HG03432 (cell line): ENCODE data around the gene UPK3BL2.
"Not testable (repeated sequence)": the region's sequence is repeated elsewhere in the genome, so short reads cannot be mapped to it uniquely, and the experiment has no call there.

Source experiments
- ATAC-seq: cut with Tn5 transposase; IDR thresholded peaks from one replicate; pipeline ENCODE4 v1.9.1; 2021; ENCODE audit warnings: mild to moderate bottlenecking, moderate library complexity; ENCODE audit not compliant: unreplicated experiment

The UPK3BL2 gene

DNA sequence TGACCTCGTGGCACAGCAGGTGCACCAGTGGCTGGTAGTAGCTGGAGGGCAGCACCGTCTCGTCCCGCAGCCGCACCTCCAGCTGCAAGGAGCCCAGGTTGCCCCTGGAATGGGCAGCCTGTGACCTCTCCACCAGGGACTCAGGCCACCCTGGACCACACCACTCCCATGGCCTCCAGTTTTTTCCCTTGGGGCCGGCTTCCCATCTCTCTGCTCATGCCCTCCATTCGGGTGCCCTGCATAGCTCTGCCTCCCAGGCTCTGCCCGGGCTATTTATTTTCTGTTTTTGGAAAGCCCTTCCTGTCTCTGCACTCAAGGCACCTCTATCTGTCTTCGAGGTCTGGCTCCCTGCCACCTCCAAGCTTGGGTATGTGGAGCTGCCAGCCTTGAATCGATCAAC is 46.6 kb downstream of the UPK3BL2 start:
- ATAC-seq, result not testable (repeated sequence)

DNA sequence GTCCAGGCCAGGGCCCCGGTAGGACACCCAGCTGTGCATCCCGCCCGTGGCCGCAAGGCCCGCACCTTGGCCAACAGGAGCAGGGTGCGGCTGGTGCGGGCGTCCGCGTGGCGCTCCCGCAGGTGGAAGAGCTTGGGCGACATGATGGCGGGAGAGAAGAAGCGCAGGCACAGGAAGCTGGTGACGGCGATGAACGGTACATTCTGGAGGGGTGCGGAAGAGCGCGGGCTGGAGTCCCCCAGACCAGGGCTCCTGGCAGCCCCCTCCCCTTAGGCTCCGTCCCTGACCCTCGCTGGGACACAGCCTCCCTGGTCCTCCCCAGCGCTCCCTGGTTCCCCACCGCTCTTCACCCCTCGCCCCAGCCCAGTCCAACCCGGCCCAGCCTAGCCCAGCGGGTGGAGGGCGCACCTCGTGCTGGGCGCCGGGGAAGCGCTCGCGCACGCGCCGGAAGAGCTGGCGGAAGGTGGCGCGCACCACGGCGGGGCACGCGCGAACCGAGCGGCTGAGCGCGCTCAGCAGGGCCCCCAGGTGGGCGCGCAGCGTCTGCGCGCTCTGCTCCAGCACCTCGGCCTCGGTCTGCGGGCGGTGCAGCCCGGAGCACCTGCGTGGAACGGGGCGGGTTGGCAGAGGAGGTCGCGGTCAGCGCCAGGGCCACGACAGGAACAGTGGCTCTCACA is 48.9 kb downstream of the UPK3BL2 start:
- peak; percentile 72 for ATAC-seq

DNA sequence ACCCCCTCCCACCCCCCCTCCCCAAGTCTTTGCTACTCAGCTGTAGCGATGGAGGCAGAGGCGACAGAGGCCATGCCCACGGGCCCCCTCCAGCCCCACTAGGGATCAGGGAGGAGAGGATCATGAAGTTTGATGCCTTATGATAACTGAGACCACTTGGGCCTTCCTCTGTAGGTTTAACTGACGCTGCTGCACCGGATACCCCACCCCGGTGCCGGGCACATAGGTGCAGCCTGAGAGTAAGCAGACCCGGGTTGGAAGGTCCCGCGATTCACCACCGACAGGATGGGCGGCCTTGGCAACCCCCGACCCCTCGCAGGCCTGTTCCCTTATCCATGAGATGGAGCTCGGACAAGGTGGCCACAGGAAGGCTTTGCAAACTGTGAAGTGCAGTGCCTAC is 49.5 kb downstream of the UPK3BL2 start:
- ATAC-seq, result peak; percentile 3

DNA sequence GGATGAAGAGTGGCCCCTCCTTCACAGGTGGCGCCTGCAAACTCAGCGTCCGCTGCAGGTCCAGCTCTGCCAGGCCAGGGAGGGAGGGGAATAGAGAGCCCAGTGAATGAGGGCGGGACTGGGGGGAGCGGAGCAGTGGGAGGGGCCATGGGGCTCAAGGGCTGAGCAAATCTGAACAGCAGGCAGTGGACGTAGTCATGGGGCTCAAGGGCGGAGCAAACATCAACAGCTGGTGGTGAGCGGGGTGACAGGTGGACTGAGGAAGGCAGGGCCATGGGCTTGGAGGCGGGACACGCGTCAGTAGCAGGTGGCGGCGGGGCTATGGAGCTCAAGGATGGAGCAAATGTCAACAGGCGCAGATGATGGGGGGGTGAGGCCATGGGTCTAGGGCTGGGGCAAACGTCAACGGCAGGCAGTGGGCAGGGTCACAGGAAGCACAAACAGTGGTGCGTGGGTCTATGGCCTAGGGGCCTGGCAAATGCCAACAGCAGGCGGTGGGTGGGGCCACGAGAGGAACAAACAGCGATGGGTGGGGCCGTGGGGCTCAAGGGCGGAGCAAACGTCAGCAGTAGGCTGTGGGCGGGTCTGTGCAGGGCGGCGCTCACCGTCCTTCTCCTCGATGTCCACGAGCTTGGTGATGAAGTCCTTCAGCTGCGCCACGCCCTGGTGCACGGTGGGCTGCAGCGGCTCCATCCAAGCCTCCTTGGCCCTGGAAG is 50.1 kb downstream of the UPK3BL2 start:
- peak; percentile 44 for ATAC-seq

DNA sequence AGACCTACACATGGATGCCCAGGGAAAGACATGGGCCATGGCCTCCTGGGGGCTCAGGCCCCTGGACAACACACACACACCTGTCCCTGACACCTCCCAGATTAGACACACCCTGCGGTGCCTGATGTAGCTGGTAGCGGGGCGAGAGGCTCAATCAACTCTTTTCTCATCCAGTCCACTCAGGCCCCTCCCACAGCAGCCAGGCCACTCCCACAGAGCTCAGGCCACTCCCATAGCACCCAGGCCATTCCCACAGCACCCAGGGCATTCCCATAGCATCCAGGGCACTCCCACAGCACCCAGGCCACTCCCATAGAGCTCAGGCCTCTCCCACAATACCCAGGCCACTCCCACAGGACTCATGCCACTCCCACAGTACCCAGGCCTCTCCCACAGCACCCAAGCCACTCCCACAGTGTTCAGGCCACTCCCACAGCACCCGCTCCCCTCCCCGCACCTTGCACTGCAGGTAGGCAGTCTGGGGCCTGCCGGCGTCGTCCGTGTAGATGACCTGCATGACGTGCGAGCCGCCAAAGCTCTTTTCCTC is 52.9 kb downstream of the UPK3BL2 start:
- peak; percentile 40 for ATAC-seq
